Measurements from ENCODE around the gene ADPRHL1.

DNA sequence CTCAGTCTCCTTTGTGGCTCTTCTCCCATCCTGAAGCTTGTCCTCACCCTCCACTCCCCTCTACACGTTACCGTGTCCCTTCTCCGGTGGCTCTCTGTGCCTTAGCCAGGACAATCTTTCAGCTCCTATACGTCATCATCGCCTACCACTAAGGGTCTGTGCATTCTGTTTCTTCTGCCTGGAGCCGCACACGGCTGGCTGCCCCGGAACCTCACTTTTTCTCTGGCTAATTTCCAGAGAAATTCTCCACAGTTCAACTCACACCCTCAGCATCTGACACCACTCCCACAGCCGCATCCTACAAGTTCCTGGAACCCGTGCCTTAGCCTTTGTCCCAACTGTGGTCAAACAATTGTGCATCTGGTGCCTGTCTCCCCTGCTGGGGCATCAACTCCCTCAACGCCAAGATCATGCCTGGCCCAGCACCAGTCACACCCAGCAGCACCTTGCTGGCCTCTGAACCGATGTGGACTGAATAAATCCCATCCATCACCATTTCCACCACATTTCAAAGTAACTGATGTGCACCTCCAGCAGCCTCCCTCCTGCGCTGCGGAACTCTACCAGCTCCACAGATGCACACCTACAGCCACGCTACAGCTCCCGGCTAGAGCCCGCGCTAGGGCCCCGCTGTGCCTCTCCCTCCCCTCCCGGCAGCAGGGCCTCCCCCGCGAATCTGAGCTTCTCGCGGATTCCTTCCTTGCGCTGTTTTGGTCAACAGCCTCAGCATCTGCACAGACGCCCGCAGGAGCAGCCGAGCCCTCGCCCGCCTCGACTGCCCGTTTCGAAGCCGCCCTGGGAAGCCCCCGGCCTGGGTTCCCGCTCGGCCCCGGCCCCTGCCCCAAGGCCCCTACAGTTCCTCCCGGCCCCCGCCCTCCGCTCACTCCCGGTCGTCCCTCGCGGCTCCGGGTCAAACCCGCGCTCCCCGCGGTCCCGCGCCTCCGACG lies 36.5 kb upstream of the ADPRHL1 start:
- TF ChIP-seq POLR2AphosphoS5 (IDR thresholded peaks at IDR 0.05) (no peak), POLR2A (IDR thresholded peaks at IDR 0.05) (no peak)

Measured in spleen (tissue), 3 donors.